GM12878 (cell line): Measurements from ENCODE around the gene HUWE1. TPM values are rescaled to one million over a fixed set of nuclear protein-coding genes. Genes with fewer than 3 reads are reported as not detected.

Experiments
- ATF7 ChIP-seq: fragments of 450-650 bp; IDR thresholded peaks from 2 replicates; pipeline ENCODE4 v1.6.1; 2016; ENCODE audit warnings: low read depth, mild to moderate bottlenecking
- BHLHE40 ChIP-seq, 2 experiments: fragments of 450-650 bp in 1 of 2; IDR thresholded peaks; 2 replicates each; pipeline ENCODE4 v1.6.1; 2011 to 2017; ENCODE audit warnings: low read depth in 2 of 2, borderline replicate concordance in 1 of 2, improper control_type of control experiment in 1 of 2, low read length in 1 of 2, mild to moderate bottlenecking in 1 of 2
- CEBPB ChIP-seq, 2 experiments: fragments of 150-350 bp in 1 of 2; IDR thresholded peaks; 2 replicates each; pipeline ENCODE4 v1.6.1; 2012 to 2014; ENCODE audit warnings: low read depth in 2 of 2, low read length in 2 of 2, borderline replicate concordance in 1 of 2, inconsistent platforms in 1 of 2
- CHD4 ChIP-seq: fragments of 200-600 bp; sonication (generic); IDR thresholded peaks from 2 replicates; pipeline ENCODE4 v1.6.1; 2016; ENCODE audit warnings: mild to moderate bottlenecking
- CREM ChIP-seq: IDR thresholded peaks from 2 replicates; pipeline ENCODE4 v1.6.1; 2014; ENCODE audit warnings: antibody characterized with exemption, low read depth
- DPF2 ChIP-seq: fragments of 450-650 bp; IDR thresholded peaks from 2 replicates; pipeline ENCODE4 v1.6.1; 2017; ENCODE audit warnings: mild to moderate bottlenecking
- IKZF2 ChIP-seq, 2 experiments: fragments of 450-650 bp; IDR thresholded peaks; 2 replicates each; pipeline ENCODE4 v1.6.1; 2017; ENCODE audit warnings: mild to moderate bottlenecking in 2 of 2, moderate library complexity in 2 of 2
- JUND ChIP-seq: IDR thresholded peaks from 2 replicates; pipeline ENCODE4 v1.6.1; 2012; ENCODE audit warnings: low read depth, mild to moderate bottlenecking, low read length, improper control_type of control experiment, moderate library complexity
- MEF2B ChIP-seq: fragments of 450-650 bp; IDR thresholded peaks from 2 replicates; pipeline ENCODE4 v1.6.1; 2018; ENCODE audit warnings: mild to moderate bottlenecking, moderate library complexity; ENCODE audit not compliant: partially characterized antibody, poor library complexity, severe bottlenecking
- NFIC ChIP-seq: IDR thresholded peaks from 2 replicates; pipeline ENCODE4 v1.6.1; 2012; ENCODE audit warnings: low read depth, mild to moderate bottlenecking, inconsistent platforms, low read length, moderate library complexity
- RAD21 ChIP-seq: IDR thresholded peaks from 2 replicates; pipeline ENCODE4 v1.6.1; 2011; ENCODE audit warnings: mild to moderate bottlenecking, low read depth, low read length, moderate library complexity; ENCODE audit not compliant: insufficient read depth
- RB1 ChIP-seq: fragments of 450-650 bp; formaldehyde crosslinking; IDR thresholded peaks from 2 replicates; pipeline ENCODE4 v1.6.1; 2017; ENCODE audit warnings: mild to moderate bottlenecking, borderline replicate concordance
- SPI1 ChIP-seq: IDR thresholded peaks from 2 replicates; pipeline ENCODE4 v1.6.1; 2011; ENCODE audit warnings: low read depth, mild to moderate bottlenecking, low read length, moderate library complexity, borderline replicate concordance; ENCODE audit not compliant: insufficient read depth
- SUPT20H ChIP-seq: IDR thresholded peaks from 2 replicates; pipeline ENCODE4 v1.6.1; 2011; ENCODE audit warnings: low read depth, mild to moderate bottlenecking, low read length, moderate library complexity, borderline replicate concordance; ENCODE audit not compliant: control insufficient read depth
- TAF1 ChIP-seq: IDR thresholded peaks from 2 replicates; pipeline ENCODE4 v1.6.1; 2011; ENCODE audit warnings: mild to moderate bottlenecking, low read depth, low read length, borderline replicate concordance
- ZNF24 ChIP-seq: fragments of 450-650 bp; IDR thresholded peaks from 2 replicates; pipeline ENCODE4 v1.6.1; 2017; ENCODE audit warnings: antibody characterized with exemption, mild to moderate bottlenecking
- polyA plus RNA-seq, 11 experiments: library from polyadenylated mRNA; depleted of rRNA in 4 of 11; unstranded in 6 of 11; stranded (reverse) in 5 of 11; fragments of >200 nt; fragmentation: Nextera tagmentation in 4 of 11; fragmentation: Illumina TruSeq in 1 of 11; extraction: Ambion mirVana in 4 of 11; extraction: Trizol in 1 of 11; gene quantifications; 1 replicate in 1 of 11; 2 replicates in 10 of 11; pipeline versions ENCODE4 v1.2.1 to v1.2.3, GENCODE V29; 2011 to 2016; ENCODE audit warnings: inconsistent platforms in 2 of 11, missing spikeins in 2 of 11, low read depth in 1 of 11
- total RNA-seq, 4 experiments: library from RNA; depleted of rRNA in 3 of 4; stranded (reverse); fragments of >200 nt in 3 of 4; fragmentation: Illumina TruSeq in 1 of 4; extraction: Trizol in 1 of 4; gene quantifications; 2 replicates each; pipeline versions ENCODE4 v1.2.1 to v1.2.3, GENCODE V29; 2013 to 2021
- TF ChIP-seq, protein P1 (sequence below): fragments of 450-650 bp; IDR thresholded peaks from 2 replicates; pipeline ENCODE4 v1.6.1; 2017; ENCODE audit warnings: low read depth, mild to moderate bottlenecking, moderate library complexity
- TF ChIP-seq, protein P2 (sequence below): fragments of 150-350 bp; IDR thresholded peaks from 2 replicates; pipeline ENCODE4 v1.6.1; 2016; ENCODE audit warnings: low read depth, low read length
- TF ChIP-seq, protein P3 (sequence below): fragments of 450-650 bp; conservative IDR thresholded peaks from 2 replicates; pipeline ENCODE4 v1.6.1; 2017; ENCODE audit warnings: mild to moderate bottlenecking, moderate library complexity
- TF ChIP-seq, protein P4 (sequence below): IDR thresholded peaks from 2 replicates; pipeline ENCODE4 v1.6.1; 2012; ENCODE audit warnings: low read depth, low read length, improper control_type of control experiment
- TF ChIP-seq, protein P5 (sequence below): fragments of 450-650 bp; IDR thresholded peaks from 2 replicates; pipeline ENCODE4 v1.6.1; 2014; ENCODE audit warnings: mild to moderate bottlenecking

HUWE1 gene
- total and polyA plus RNA-seq, 10 of the 15 experiments (the other 5 are each of a cell fraction or from before 2014, with no cell fraction given): 35.9 to 280 (median 100) TPM

DNA sequence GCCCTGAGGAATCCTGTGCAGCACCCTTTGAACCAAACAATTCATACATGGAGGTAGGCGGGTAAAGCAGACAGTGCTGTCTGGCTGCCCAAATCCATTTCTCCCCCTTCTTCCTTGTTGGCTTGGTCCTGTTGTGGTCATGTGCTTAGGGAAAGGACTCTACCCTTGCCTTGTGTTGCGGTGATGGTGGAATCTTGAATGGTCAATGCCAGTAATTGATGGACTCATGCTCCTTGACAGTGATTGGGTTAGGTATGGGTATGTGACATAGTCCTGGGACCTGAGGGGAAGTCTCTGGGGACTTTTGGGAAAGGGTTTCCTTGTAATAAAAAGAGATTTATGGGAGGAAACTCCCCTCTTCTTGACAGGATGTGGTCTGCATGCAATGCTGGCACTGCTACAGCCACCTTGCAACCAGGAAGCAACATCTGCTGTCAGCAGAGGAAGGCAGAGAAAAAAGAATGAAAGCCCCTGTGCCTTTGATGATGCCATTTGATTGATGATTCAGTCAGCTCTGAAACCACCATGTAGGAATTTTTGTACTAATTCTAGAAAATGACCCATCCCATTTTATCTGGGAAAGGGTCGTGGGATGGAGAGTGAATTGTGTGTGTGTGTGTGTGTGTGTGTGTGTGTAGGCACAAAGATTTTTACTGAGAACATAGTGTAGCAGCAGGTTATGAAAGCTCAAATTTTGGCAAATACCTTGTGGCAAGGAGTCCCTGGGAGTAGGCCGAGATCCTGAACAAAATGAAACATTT is 30.0 kb upstream of the HUWE1 start (continued):
- TF ChIP-seq, protein P1, sequence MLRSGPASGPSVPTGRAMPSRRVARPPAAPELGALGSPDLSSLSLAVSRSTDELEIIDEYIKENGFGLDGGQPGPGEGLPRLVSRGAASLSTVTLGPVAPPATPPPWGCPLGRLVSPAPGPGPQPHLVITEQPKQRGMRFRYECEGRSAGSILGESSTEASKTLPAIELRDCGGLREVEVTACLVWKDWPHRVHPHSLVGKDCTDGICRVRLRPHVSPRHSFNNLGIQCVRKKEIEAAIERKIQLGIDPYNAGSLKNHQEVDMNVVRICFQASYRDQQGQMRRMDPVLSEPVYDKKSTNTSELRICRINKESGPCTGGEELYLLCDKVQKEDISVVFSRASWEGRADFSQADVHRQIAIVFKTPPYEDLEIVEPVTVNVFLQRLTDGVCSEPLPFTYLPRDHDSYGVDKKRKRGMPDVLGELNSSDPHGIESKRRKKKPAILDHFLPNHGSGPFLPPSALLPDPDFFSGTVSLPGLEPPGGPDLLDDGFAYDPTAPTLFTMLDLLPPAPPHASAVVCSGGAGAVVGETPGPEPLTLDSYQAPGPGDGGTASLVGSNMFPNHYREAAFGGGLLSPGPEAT: peak; percentile 97
- TF ChIP-seq BHLHE40 (IDR thresholded peaks at IDR 0.05; ENCODE audit: borderline replicate concordance in 1 of 2, low read depth in 2 of 2, low read length in 1 of 2) (peak; percentile 33 to 80), CREM (peak; percentile 61), SPI1 (peak; percentile 19; the same call in 1 of the 2 replicates), IKZF2 (IDR thresholded peaks at IDR 0.05) (peak; percentile 94 to 96), DPF2 (peak; percentile 87), RB1 (no peak), ZNF24 (no peak), CHD4 (no peak), SUPT20H (no peak), RAD21 (no peak), ATF7 (peak; percentile 84), NFIC (peak; percentile 76), CEBPB (IDR thresholded peaks at IDR 0.05; ENCODE audit: borderline replicate concordance in 1 of 2, low read depth in 2 of 2, low read length in 2 of 2) (0 out of 4 replicates have a peak, but pooled peaks of 1 of the 2 experiments have one; percentile 14), TAF1 (peak; percentile 11; the same call in 1 of the 2 replicates), MEF2B (peak; percentile 97), JUND (no peak)
- TF ChIP-seq, protein P2, sequence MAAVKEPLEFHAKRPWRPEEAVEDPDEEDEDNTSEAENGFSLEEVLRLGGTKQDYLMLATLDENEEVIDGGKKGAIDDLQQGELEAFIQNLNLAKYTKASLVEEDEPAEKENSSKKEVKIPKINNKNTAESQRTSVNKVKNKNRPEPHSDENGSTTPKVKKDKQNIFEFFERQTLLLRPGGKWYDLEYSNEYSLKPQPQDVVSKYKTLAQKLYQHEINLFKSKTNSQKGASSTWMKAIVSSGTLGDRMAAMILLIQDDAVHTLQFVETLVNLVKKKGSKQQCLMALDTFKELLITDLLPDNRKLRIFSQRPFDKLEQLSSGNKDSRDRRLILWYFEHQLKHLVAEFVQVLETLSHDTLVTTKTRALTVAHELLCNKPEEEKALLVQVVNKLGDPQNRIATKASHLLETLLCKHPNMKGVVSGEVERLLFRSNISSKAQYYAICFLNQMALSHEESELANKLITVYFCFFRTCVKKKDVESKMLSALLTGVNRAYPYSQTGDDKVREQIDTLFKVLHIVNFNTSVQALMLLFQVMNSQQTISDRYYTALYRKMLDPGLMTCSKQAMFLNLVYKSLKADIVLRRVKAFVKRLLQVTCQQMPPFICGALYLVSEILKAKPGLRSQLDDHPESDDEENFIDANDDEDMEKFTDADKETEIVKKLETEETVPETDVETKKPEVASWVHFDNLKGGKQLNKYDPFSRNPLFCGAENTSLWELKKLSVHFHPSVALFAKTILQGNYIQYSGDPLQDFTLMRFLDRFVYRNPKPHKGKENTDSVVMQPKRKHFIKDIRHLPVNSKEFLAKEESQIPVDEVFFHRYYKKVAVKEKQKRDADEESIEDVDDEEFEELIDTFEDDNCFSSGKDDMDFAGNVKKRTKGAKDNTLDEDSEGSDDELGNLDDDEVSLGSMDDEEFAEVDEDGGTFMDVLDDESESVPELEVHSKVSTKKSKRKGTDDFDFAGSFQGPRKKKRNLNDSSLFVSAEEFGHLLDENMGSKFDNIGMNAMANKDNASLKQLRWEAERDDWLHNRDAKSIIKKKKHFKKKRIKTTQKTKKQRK: no peak
- TF ChIP-seq, protein P3, sequence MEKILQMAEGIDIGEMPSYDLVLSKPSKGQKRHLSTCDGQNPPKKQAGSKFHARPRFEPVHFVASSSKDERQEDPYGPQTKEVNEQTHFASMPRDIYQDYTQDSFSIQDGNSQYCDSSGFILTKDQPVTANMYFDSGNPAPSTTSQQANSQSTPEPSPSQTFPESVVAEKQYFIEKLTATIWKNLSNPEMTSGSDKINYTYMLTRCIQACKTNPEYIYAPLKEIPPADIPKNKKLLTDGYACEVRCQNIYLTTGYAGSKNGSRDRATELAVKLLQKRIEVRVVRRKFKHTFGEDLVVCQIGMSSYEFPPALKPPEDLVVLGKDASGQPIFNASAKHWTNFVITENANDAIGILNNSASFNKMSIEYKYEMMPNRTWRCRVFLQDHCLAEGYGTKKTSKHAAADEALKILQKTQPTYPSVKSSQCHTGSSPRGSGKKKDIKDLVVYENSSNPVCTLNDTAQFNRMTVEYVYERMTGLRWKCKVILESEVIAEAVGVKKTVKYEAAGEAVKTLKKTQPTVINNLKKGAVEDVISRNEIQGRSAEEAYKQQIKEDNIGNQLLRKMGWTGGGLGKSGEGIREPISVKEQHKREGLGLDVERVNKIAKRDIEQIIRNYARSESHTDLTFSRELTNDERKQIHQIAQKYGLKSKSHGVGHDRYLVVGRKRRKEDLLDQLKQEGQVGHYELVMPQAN: no peak; the same call in 1 of the 2 replicates
- TF ChIP-seq, protein P4, sequence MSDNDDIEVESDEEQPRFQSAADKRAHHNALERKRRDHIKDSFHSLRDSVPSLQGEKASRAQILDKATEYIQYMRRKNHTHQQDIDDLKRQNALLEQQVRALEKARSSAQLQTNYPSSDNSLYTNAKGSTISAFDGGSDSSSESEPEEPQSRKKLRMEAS: no peak
- TF ChIP-seq, protein P5, sequence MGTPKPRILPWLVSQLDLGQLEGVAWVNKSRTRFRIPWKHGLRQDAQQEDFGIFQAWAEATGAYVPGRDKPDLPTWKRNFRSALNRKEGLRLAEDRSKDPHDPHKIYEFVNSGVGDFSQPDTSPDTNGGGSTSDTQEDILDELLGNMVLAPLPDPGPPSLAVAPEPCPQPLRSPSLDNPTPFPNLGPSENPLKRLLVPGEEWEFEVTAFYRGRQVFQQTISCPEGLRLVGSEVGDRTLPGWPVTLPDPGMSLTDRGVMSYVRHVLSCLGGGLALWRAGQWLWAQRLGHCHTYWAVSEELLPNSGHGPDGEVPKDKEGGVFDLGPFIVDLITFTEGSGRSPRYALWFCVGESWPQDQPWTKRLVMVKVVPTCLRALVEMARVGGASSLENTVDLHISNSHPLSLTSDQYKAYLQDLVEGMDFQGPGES: no peak
